Endothelial cell (in vitro differentiated cells): ENCODE measurements around the gene TMED10. TPM values are rescaled to one million over a fixed set of nuclear protein-coding genes. Genes with fewer than 3 reads are reported as not detected.
A peak's percentile ranks its signal among the peaks of the same experiment; 100 is the strongest.

Experiments used
- DNase-seq: peaks from one replicate; pipeline ENCODE4 v3.0.0; 2021; ENCODE audit warnings: low spot score
- H3K27ac Mint-ChIP-seq: one replicate; pipeline ENCODE4 v1.8.0; 2021; ENCODE audit warnings: mixed read lengths, inconsistent platforms; ENCODE audit not compliant: unreplicated experiment
- H3K27me3 Mint-ChIP-seq: one replicate; pipeline ENCODE4 v1.8.0; 2021; ENCODE audit warnings: mild to moderate bottlenecking, moderate library complexity, mixed read lengths, inconsistent platforms; ENCODE audit not compliant: unreplicated experiment
- H3K36me3 Mint-ChIP-seq: one replicate; pipeline ENCODE4 v1.8.0; 2021; ENCODE audit warnings: mild to moderate bottlenecking, low read depth, mixed read lengths, inconsistent platforms; ENCODE audit not compliant: unreplicated experiment
- H3K4me1 Mint-ChIP-seq: one replicate; pipeline ENCODE4 v1.8.0; 2021; ENCODE audit warnings: mild to moderate bottlenecking, mixed read lengths, inconsistent platforms; ENCODE audit not compliant: unreplicated experiment
- H3K4me3 Mint-ChIP-seq: one replicate; pipeline ENCODE4 v1.8.0; 2021; ENCODE audit warnings: mild to moderate bottlenecking, mixed read lengths, inconsistent platforms; ENCODE audit not compliant: unreplicated experiment
- H3K9me3 Mint-ChIP-seq: one replicate; pipeline ENCODE4 v1.8.0; 2021; ENCODE audit warnings: mixed read lengths, inconsistent platforms; ENCODE audit not compliant: unreplicated experiment
- total RNA-seq: library from RNA; stranded (reverse); fragmentation: NEBNext Ultra II Directional; extraction: Animal tissue kit (Norgen Biotek cat#: 25700); gene quantifications from one replicate; pipeline ENCODE4 v1.2.1, GENCODE V29; 2021; ENCODE audit not compliant: unreplicated experiment
- TF ChIP-seq, protein P1 (sequence below): fragments of 200-600 bp; sonication (generic); IDR thresholded peaks from one replicate; pipeline ENCODE4 v1.5.0; 2021; ENCODE audit warnings: antibody characterized with exemption; ENCODE audit not compliant: unreplicated experiment

The TMED10 gene
- total RNA-seq, 1 donor from 2014 or later: 312 TPM

DNA sequence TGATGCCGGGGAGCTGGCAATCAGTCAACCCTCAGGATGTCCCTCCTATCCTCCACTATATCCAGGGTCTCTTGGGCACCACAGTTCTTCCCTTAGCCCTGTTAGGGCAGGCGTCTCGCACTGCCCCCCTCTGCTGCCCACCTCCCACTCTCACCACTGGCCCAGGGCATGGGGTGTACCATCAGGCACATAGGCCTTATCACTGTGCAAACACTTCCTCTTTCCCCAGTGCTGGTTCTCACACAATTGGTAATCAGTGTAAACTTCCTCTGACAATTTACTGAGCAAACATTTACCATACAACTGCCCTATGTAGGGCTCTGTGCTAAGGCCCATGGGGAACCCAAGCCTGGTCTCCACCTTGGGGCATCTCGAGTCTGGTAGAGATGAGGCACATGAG, 20.1 kb upstream of the TMED10 start:
- Mint-ChIP-seq H3K27me3 (peaks cover 4% of the 10 kb centered on the region), H3K36me3 (no peaks in the 10 kb centered on the region), H3K27ac (peak overlapping the region; percentile 87), H3K4me1 (peaks cover 20% of the 10 kb centered on the region), H3K4me3 (no peak overlapping the region), H3K9me3 (no peaks in the 10 kb centered on the region)
- DNase-seq: peak; percentile 4
- TF ChIP-seq, protein P1, sequence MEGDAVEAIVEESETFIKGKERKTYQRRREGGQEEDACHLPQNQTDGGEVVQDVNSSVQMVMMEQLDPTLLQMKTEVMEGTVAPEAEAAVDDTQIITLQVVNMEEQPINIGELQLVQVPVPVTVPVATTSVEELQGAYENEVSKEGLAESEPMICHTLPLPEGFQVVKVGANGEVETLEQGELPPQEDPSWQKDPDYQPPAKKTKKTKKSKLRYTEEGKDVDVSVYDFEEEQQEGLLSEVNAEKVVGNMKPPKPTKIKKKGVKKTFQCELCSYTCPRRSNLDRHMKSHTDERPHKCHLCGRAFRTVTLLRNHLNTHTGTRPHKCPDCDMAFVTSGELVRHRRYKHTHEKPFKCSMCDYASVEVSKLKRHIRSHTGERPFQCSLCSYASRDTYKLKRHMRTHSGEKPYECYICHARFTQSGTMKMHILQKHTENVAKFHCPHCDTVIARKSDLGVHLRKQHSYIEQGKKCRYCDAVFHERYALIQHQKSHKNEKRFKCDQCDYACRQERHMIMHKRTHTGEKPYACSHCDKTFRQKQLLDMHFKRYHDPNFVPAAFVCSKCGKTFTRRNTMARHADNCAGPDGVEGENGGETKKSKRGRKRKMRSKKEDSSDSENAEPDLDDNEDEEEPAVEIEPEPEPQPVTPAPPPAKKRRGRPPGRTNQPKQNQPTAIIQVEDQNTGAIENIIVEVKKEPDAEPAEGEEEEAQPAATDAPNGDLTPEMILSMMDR: no peak

DNA sequence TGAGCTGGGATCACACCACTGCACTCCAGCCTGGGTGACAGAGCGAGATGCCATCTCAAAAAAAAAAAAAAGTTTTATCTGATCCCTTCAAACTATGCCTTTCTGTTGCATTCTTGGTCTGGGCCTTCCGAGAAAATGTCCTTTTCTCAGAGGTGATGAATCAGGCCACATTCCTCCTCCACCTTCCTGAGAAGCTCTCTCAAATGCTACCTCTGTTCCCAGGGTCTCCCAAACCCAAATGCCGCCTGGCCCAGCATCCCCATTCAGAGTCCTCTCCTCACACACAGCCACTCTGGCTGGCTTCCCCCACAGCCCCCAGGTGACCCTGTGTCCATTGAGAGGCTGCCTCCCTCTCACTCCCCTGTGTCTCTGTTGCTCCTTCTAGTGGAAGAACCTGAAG, 19.7 kb upstream of the TMED10 start:
- no peak overlapping the region for H3K4me3 Mint-ChIP-seq
- TF ChIP-seq, protein P1: no peak
- H3K27ac Mint-ChIP-seq: peak overlapping the region; percentile 87
- H3K9me3 Mint-ChIP-seq: no peaks in the 10 kb centered on the region
- no peak for DNase-seq
- peaks cover 4% of the 10 kb centered on the region for H3K27me3 Mint-ChIP-seq
- H3K4me1 Mint-ChIP-seq: peaks cover 20% of the 10 kb centered on the region
- H3K36me3 Mint-ChIP-seq: no peaks in the 10 kb centered on the region

DNA sequence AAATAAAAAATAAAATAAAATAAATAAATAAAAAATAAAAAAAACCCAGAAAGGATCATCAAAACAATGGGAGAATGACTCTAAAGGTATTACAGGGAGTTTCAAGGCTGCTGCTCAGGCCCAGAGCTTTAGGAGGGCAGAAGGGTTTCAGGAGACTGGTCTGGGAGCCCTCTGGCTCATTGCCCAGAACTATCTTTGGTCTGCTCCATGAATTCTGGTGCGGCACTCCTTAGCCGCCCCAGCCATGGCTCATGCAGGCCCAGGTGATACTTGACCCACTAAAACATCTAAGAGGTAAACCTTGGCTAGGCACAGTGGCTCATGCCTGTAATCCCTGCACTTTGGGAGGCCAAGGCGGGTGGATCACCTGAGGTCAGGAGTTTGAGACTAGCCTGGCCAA, 14.7 kb upstream of the TMED10 start:
- Mint-ChIP-seq H3K4me3 (no peak overlapping the region), H3K27ac (no peak overlapping the region), H3K4me1 (peaks cover 2% of the 10 kb centered on the region), H3K27me3 (peaks cover 3% of the 10 kb centered on the region), H3K36me3 (no peaks in the 10 kb centered on the region), H3K9me3 (no peaks in the 10 kb centered on the region)
- no peak for DNase-seq
- TF ChIP-seq, protein P1: no peak

DNA sequence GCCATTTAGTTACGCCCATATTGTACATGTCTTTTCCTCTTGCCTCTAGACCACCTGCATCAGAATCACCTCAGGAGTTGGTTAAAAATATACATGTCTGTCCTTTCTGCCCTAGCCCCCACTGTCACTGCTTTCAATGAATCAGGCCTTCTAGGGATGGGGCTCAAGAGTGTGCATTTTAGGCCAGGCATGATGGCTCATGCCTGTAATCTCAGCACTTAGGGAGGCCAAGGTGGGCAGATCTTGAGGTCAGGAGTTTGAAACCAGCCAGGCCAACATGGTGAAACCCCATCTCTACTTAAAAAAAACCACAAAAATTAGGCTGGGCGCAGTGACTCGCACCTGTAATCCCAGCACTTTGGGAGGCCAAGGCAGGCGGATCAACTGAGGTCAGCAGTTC, 13.6 kb upstream of the TMED10 start:
- Mint-ChIP-seq H3K4me3 (no peak overlapping the region), H3K9me3 (no peaks in the 10 kb centered on the region), H3K27me3 (peaks cover 3% of the 10 kb centered on the region), H3K4me1 (no peaks in the 10 kb centered on the region), H3K36me3 (no peaks in the 10 kb centered on the region), H3K27ac (no peak overlapping the region)
- no peak for DNase-seq
- TF ChIP-seq, protein P1: no peak

DNA sequence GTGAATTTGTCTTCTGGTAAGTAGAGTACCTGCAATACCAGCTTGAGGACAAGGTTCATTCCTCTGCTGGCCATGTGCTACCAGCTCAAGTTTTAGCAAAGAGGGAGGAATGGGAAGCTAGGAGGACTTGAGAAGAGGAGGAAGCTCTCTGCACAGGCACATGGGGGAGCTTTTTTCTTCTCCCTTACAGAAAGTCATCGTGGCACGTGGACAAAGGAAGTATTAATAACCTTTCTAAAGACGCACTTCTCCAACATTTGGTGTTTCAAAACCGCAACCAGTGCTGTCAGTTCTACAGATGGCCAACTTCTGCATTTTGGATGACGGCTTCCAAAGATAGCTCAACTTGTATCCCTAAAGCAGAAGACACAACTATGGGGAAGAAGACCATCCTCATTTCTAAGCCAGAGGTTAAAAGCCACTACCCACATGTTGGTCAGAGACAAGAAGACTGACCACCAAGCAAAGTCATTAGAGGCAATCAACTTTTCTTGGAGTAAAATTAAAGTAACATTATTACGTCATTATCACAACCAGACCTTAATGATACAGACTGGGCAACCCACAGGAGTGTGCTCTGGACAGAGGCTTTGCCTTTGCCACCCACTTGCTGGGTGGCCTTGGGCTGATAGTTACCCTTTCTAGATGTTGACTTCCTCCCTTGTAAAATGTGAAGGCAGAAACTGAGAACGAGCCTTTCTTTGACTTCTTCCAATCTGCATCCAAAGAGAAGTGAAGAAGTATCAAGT, 12.3 kb upstream of the TMED10 start:
- TF ChIP-seq, protein P1: no peak
- no peaks in the 10 kb centered on the region for H3K36me3 Mint-ChIP-seq
- H3K27ac Mint-ChIP-seq: no peak overlapping the region
- H3K9me3 Mint-ChIP-seq: no peaks in the 10 kb centered on the region
- H3K4me1 Mint-ChIP-seq: no peaks in the 10 kb centered on the region
- DNase-seq: no peak
- H3K4me3 Mint-ChIP-seq: no peak overlapping the region
- H3K27me3 Mint-ChIP-seq: peaks cover 3% of the 10 kb centered on the region
